SK-N-SH treated with all-trans-retinoic acid at 6 μM for 48 hours (cell line): ENCODE data around the gene LRBA.
"Not testable (repeated sequence)": the region's sequence is repeated elsewhere in the genome, so short reads cannot be mapped to it uniquely, and the experiment has no call there.

Source experiments
- ATAC-seq: fragments of 200-7000 bp; cut with Tn5 transposase; 3 replicates; pipeline ENCODE4 v1.9.1; 2020; ENCODE audit warnings: mild to moderate bottlenecking, moderate library complexity
- ARNTL ChIP-seq: fragments of 450-650 bp; formaldehyde crosslinking; IDR thresholded peaks from 2 replicates; pipeline ENCODE4 v1.5.0; 2020; ENCODE audit warnings: low read depth, mild to moderate bottlenecking, moderate library complexity, borderline replicate concordance
- CSDC2 ChIP-seq: fragments of 250-450 bp; sonication (Bioruptor Pico); IDR thresholded peaks from 2 replicates; pipeline ENCODE4 v1.5.0; 2020; ENCODE audit warnings: mild to moderate bottlenecking, moderate library complexity
- ESRRG ChIP-seq: fragments of 250-450 bp; sonication (Bioruptor Pico); IDR thresholded peaks from 2 replicates; pipeline ENCODE4 v1.6.1; 2021; ENCODE audit warnings: mild to moderate bottlenecking
- GLIS3 ChIP-seq: fragments of 250-450 bp; sonication (Bioruptor Pico); IDR thresholded peaks from 2 replicates; pipeline ENCODE4 v1.5.0; 2020; ENCODE audit warnings: mild to moderate bottlenecking, moderate library complexity
- ISL1 ChIP-seq: fragments of 250-450 bp; sonication (Bioruptor Pico); IDR thresholded peaks from 2 replicates; pipeline ENCODE4 v2.1.2; 2022; ENCODE audit warnings: mild to moderate bottlenecking, moderate library complexity
- OSR1 ChIP-seq: fragments of 250-450 bp; sonication (Bioruptor Pico); IDR thresholded peaks from 2 replicates; pipeline ENCODE4 v1.8.0; 2022; ENCODE audit warnings: moderate library complexity, mild to moderate bottlenecking, inconsistent platforms
- PPARA ChIP-seq: fragments of 250-450 bp; sonication (Bioruptor Pico); IDR thresholded peaks from 2 replicates; pipeline ENCODE4 v1.5.0; 2020; ENCODE audit warnings: mild to moderate bottlenecking, borderline replicate concordance
- RARB ChIP-seq: fragments of 250-450 bp; sonication (Bioruptor Pico); IDR thresholded peaks from 2 replicates; pipeline ENCODE4 v1.8.0; 2021; ENCODE audit warnings: mild to moderate bottlenecking, moderate library complexity
- SNAI2 ChIP-seq: fragments of 250-450 bp; sonication (Bioruptor Pico); IDR thresholded peaks from 2 replicates; pipeline ENCODE4 v1.5.0; 2020; ENCODE audit warnings: mild to moderate bottlenecking, moderate library complexity
- TCF4 ChIP-seq: fragments of 250-450 bp; sonication (Bioruptor Pico); IDR thresholded peaks from 2 replicates; pipeline ENCODE4 v1.8.0; 2021; ENCODE audit warnings: mild to moderate bottlenecking, moderate library complexity, borderline replicate concordance
- TOX ChIP-seq: fragments of 250-450 bp; sonication (Bioruptor Pico); IDR thresholded peaks from 2 replicates; pipeline ENCODE4 v1.8.0; 2021; ENCODE audit warnings: mild to moderate bottlenecking, moderate library complexity, borderline replicate concordance
- ZC3H10 ChIP-seq: fragments of 250-450 bp; sonication (Bioruptor Pico); IDR thresholded peaks from 2 replicates; pipeline ENCODE4 v1.5.1; 2021; ENCODE audit warnings: mild to moderate bottlenecking, moderate library complexity
- ZFP3 ChIP-seq: fragments of 250-450 bp; sonication (Bioruptor Pico); IDR thresholded peaks from 2 replicates; pipeline ENCODE4 v1.5.0; 2020; ENCODE audit warnings: mild to moderate bottlenecking, moderate library complexity
- ZFP30 ChIP-seq: fragments of 450-650 bp; formaldehyde crosslinking; IDR thresholded peaks from 2 replicates; pipeline ENCODE4 v1.5.0; 2022; ENCODE audit warnings: mild to moderate bottlenecking, moderate library complexity
- ZNF565 ChIP-seq: fragments of 450-650 bp; formaldehyde crosslinking; conservative IDR thresholded peaks from 2 replicates; pipeline ENCODE4 v1.5.0; 2020; ENCODE audit warnings: low read depth, mild to moderate bottlenecking, moderate library complexity
- ZNF8 ChIP-seq: fragments of 450-650 bp; formaldehyde crosslinking; IDR thresholded peaks from 2 replicates; pipeline ENCODE4 v1.5.0; 2020; ENCODE audit warnings: mild to moderate bottlenecking, moderate library complexity
- TF ChIP-seq, protein P1 (sequence below): fragments of 250-450 bp; sonication (Bioruptor Pico); IDR thresholded peaks from 2 replicates; pipeline ENCODE4 v1.5.1; 2020; ENCODE audit warnings: low read depth, mild to moderate bottlenecking, moderate library complexity
- TF ChIP-seq, protein P2 (sequence below): fragments of 250-450 bp; sonication (Bioruptor Pico); IDR thresholded peaks from 2 replicates; pipeline ENCODE4 v1.8.0; 2021; ENCODE audit warnings: low read depth, mild to moderate bottlenecking, moderate library complexity, borderline replicate concordance
- TF ChIP-seq, protein P3 (sequence below): fragments of 250-450 bp; sonication (Bioruptor Pico); IDR thresholded peaks from 2 replicates; pipeline ENCODE4 v1.5.0; 2020; ENCODE audit warnings: mild to moderate bottlenecking, moderate library complexity
- TF ChIP-seq, protein P4 (sequence below): fragments of 250-450 bp; sonication (Bioruptor Pico); IDR thresholded peaks from 2 replicates; pipeline ENCODE4 v1.8.0; 2020; ENCODE audit warnings: mild to moderate bottlenecking, moderate library complexity, borderline replicate concordance

LRBA gene

DNA sequence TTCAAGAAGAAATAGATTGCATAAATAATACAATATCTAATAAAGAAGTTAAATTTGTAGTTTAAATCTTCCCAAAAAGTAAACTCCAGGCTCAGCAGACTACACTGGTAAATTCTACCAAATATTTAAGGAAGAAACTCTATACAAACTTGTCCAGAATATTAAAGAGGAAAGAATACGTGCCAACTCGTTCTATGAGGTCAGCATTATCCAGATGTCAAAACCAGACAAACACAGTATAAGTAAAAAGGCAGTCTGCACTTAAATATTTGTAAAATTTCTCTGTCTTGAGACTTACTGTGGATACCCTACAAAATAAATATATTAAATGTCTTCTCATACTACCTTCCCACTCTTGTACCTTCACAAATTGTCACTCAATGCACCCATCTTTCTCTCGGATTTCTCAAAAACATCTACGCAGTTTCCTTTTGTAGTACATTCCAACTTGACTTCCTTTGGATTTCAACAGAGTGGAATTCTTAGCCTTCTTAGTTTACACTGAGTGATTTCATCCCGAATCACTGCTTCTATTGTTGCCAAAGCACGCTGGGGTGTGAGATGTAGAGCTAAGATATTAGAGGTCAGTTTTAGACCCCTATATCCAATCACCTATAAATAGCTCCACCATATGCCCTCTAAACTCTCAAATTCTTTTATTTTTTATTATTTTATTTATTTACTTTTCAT is 504.8 kb downstream of the LRBA start:
- ATAC-seq: peak; percentile 79
- TF ChIP-seq ZNF8 (CRISPR knock-in tag) (no peak), ZNF565 (CRISPR knock-in tag) (no peak), ZC3H10 (CRISPR knock-in tag) (no peak), ESRRG (CRISPR knock-in tag) (no peak), ISL1 (CRISPR knock-in tag) (no peak), TOX (CRISPR knock-in tag) (no peak), TCF4 (CRISPR knock-in tag) (no peak), ZFP3 (CRISPR knock-in tag) (no peak), OSR1 (no peak), ARNTL (CRISPR knock-in tag) (no peak), GLIS3 (CRISPR knock-in tag) (no peak), PPARA (CRISPR knock-in tag) (no peak), CSDC2 (CRISPR knock-in tag) (no peak), SNAI2 (CRISPR knock-in tag) (no peak), ZFP30 (CRISPR knock-in tag) (no peak)
- TF ChIP-seq, protein P1, sequence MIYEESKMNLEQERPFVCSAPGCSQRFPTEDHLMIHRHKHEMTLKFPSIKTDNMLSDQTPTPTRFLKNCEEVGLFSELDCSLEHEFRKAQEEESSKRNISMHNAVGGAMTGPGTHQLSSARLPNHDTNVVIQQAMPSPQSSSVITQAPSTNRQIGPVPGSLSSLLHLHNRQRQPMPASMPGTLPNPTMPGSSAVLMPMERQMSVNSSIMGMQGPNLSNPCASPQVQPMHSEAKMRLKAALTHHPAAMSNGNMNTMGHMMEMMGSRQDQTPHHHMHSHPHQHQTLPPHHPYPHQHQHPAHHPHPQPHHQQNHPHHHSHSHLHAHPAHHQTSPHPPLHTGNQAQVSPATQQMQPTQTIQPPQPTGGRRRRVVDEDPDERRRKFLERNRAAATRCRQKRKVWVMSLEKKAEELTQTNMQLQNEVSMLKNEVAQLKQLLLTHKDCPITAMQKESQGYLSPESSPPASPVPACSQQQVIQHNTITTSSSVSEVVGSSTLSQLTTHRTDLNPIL (CRISPR knock-in tag): no peak
- TF ChIP-seq, protein P2, sequence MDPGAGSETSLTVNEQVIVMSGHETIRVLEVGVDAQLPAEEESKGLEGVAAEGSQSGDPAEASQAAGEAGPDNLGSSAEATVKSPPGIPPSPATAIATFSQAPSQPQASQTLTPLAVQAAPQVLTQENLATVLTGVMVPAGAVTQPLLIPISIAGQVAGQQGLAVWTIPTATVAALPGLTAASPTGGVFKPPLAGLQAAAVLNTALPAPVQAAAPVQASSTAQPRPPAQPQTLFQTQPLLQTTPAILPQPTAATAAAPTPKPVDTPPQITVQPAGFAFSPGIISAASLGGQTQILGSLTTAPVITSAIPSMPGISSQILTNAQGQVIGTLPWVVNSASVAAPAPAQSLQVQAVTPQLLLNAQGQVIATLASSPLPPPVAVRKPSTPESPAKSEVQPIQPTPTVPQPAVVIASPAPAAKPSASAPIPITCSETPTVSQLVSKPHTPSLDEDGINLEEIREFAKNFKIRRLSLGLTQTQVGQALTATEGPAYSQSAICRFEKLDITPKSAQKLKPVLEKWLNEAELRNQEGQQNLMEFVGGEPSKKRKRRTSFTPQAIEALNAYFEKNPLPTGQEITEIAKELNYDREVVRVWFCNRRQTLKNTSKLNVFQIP (CRISPR knock-in tag): no peak
- TF ChIP-seq, protein P3, sequence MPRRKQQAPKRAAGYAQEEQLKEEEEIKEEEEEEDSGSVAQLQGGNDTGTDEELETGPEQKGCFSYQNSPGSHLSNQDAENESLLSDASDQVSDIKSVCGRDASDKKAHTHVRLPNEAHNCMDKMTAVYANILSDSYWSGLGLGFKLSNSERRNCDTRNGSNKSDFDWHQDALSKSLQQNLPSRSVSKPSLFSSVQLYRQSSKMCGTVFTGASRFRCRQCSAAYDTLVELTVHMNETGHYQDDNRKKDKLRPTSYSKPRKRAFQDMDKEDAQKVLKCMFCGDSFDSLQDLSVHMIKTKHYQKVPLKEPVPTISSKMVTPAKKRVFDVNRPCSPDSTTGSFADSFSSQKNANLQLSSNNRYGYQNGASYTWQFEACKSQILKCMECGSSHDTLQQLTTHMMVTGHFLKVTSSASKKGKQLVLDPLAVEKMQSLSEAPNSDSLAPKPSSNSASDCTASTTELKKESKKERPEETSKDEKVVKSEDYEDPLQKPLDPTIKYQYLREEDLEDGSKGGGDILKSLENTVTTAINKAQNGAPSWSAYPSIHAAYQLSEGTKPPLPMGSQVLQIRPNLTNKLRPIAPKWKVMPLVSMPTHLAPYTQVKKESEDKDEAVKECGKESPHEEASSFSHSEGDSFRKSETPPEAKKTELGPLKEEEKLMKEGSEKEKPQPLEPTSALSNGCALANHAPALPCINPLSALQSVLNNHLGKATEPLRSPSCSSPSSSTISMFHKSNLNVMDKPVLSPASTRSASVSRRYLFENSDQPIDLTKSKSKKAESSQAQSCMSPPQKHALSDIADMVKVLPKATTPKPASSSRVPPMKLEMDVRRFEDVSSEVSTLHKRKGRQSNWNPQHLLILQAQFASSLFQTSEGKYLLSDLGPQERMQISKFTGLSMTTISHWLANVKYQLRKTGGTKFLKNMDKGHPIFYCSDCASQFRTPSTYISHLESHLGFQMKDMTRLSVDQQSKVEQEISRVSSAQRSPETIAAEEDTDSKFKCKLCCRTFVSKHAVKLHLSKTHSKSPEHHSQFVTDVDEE (CRISPR knock-in tag): no peak
- TF ChIP-seq, protein P4, sequence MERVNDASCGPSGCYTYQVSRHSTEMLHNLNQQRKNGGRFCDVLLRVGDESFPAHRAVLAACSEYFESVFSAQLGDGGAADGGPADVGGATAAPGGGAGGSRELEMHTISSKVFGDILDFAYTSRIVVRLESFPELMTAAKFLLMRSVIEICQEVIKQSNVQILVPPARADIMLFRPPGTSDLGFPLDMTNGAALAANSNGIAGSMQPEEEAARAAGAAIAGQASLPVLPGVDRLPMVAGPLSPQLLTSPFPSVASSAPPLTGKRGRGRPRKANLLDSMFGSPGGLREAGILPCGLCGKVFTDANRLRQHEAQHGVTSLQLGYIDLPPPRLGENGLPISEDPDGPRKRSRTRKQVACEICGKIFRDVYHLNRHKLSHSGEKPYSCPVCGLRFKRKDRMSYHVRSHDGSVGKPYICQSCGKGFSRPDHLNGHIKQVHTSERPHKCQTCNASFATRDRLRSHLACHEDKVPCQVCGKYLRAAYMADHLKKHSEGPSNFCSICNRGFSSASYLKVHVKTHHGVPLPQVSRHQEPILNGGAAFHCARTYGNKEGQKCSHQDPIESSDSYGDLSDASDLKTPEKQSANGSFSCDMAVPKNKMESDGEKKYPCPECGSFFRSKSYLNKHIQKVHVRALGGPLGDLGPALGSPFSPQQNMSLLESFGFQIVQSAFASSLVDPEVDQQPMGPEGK (CRISPR knock-in tag): no peak

DNA sequence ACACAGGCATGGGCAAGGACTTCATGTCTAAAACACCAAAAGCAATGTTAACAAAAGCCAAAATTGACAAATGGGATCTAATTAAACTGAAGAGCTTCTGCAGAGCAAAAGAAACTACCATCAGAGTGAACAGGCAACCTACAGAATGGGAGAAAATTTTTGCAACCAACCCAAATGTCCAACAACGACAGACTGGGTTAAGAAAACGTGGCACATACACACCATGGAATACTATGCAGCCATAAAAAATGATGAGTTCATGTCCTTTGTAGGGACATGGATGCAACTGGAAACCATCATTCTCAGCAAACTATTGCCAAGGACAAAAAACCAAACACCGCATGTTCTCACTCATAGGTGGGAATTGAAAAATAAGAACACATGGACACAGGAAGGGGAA is 507.4 kb downstream of the LRBA start:
- not testable (repeated sequence) for ATAC-seq

DNA sequence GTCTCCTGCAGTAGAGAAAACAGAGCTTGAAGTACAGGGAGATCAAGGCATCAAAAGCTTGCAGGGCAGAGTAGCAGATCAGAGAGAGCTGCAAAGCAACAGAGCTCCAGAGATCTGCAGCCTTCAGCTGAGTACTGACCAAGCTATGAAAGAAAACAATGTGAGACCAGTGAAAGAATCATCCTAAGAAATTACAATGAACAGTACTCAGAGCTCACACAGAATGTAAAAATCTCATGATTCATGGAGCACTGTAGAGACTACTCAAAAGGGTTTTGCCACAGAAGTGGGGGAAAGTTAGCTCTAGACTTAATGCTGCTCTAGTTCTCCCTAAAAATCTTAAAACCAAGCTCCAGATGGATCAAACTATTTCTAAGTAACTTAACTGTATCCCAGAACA is 513.1 kb downstream of the LRBA start:
- no peak for ATAC-seq
- TF ChIP-seq ESRRG (CRISPR knock-in tag) (no peak), CSDC2 (CRISPR knock-in tag) (no peak), SNAI2 (CRISPR knock-in tag) (no peak), ISL1 (CRISPR knock-in tag) (no peak), TOX (CRISPR knock-in tag) (no peak), TCF4 (CRISPR knock-in tag) (no peak), ZFP30 (CRISPR knock-in tag) (no peak), RARB (no peak), ZNF565 (CRISPR knock-in tag) (no peak), ARNTL (CRISPR knock-in tag) (no peak), ZC3H10 (CRISPR knock-in tag) (no peak)
- TF ChIP-seq, protein P4 (CRISPR knock-in tag): no peak
- TF ChIP-seq, protein P3 (CRISPR knock-in tag): no peak
- TF ChIP-seq, protein P1 (CRISPR knock-in tag): no peak
